Uterus (tissue), 2 donors: ENCODE results near the gene TMEM51.

Source experiments
- CTCF ChIP-seq, 4 experiments: fragments of 200-600 bp in 2 of 4; fragments of 450-650 bp in 2 of 4; sonication (generic) in 2 of 4; IDR thresholded peaks; one replicate each; pipeline ENCODE4 v1.5.1; 2016 to 2019; ENCODE audit warnings: antibody characterized with exemption in 4 of 4, mild to moderate bottlenecking in 2 of 4, moderate library complexity in 1 of 4
- POLR2A ChIP-seq, 2 donors: fragments of 450-650 bp; IDR thresholded peaks; one replicate each; pipeline ENCODE4 v1.6.1; 2016; ENCODE audit warnings: antibody characterized with exemption in 2 of 2, mild to moderate bottlenecking in 1 of 2, moderate library complexity in 1 of 2

- TF ChIP-seq POLR2A (IDR thresholded peaks at IDR 0.05), result no peak
- TF ChIP-seq CTCF (IDR thresholded peaks at IDR 0.05), result no peak
These were observed 53.0 kb downstream of the TMEM51 start for GRCh38 chr1:15206418-15207030.
